Natural killer cell treated with Interleukin-12 subunit alpha and Interleukin-12 subunit beta and Interleukin-15 and Interleukin-18, amount 100 ng/mL, for 72 hours (primary cell): ENCODE results near the gene ROR1. TPM values are rescaled to one million over a fixed set of nuclear protein-coding genes. Genes with fewer than 3 reads are reported as not detected.
"Not testable (repeated sequence)": the region's sequence is repeated elsewhere in the genome, so short reads cannot be mapped to it uniquely, and the experiment has no call there.

Source experiments
- ATAC-seq, 2 donors: fragments of 150-1000 bp; cut with Tn5 transposase in 1 of 2; sonication (Bioruptor Pico), chemical (Tn5 transposase) in 1 of 2; 2 replicates each; pipeline ENCODE4 v1.10.0; 2021
- DNase-seq: peaks from one replicate; pipeline ENCODE4 v3.0.0; 2022; ENCODE audit warnings: low spot score
- H3K27ac Mint-ChIP-seq, 2 donors: 1 replicate in 1 of 2; 2 replicates in 1 of 2; pipeline ENCODE4 v1.8.0; 2022; ENCODE audit warnings: mixed read lengths in 2 of 2, mild to moderate bottlenecking in 1 of 2, moderate library complexity in 1 of 2
- H3K27me3 Mint-ChIP-seq, 2 donors: 1 replicate in 1 of 2; 2 replicates in 1 of 2; pipeline ENCODE4 v1.8.0; 2022; ENCODE audit warnings: mixed read lengths in 2 of 2
- H3K36me3 Mint-ChIP-seq: one replicate; pipeline ENCODE4 v1.8.0; 2022; ENCODE audit warnings: mixed read lengths
- H3K4me1 Mint-ChIP-seq, 2 donors: 1 replicate in 1 of 2; 2 replicates in 1 of 2; pipeline ENCODE4 v1.8.0; 2022; ENCODE audit warnings: low read depth in 2 of 2, mixed read lengths in 2 of 2, mild to moderate bottlenecking in 1 of 2
- H3K4me3 Mint-ChIP-seq: one replicate; pipeline ENCODE4 v1.8.0; 2022; ENCODE audit warnings: mixed read lengths
- H3K9me3 Mint-ChIP-seq: 2 replicates; pipeline ENCODE4 v1.8.0; 2022; ENCODE audit warnings: mixed read lengths
- total RNA-seq, 2 donors: library from RNA; stranded (reverse); gene quantifications; one replicate each; pipeline ENCODE4 v1.2.3, GENCODE V29; 2022

Gene ROR1
- total RNA-seq, 2 donors from 2014 or later = 0.38 TPM; not detected in 1

DNA sequence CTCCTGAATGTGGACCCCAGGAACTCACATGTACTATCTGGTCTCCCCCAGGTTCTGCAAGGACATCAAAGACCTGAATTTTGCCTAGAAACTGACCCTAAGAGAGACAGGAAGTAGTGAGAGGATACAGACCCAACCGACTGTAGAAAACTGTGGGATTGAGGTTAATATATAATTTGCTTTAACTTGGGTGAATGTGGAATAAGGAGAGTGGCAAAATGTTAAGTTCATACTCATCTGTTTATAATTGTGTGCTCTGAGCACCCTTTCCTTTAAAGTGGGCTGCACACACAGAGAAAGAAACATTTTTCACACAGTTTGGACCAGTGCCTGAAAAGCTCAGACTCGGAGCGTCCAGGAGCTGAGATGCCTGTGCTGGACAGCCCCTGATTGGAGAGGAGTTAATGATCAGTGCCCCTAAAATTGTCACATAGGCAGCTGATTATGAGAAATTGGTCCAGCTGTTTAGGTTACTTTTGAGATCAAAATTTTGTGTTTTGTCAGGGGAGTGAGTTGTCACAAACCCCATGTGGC is 37.2 kb downstream of the ROR1 start:
- H3K9me3 Mint-ChIP-seq = no peaks in the 10 kb centered on the region

DNA sequence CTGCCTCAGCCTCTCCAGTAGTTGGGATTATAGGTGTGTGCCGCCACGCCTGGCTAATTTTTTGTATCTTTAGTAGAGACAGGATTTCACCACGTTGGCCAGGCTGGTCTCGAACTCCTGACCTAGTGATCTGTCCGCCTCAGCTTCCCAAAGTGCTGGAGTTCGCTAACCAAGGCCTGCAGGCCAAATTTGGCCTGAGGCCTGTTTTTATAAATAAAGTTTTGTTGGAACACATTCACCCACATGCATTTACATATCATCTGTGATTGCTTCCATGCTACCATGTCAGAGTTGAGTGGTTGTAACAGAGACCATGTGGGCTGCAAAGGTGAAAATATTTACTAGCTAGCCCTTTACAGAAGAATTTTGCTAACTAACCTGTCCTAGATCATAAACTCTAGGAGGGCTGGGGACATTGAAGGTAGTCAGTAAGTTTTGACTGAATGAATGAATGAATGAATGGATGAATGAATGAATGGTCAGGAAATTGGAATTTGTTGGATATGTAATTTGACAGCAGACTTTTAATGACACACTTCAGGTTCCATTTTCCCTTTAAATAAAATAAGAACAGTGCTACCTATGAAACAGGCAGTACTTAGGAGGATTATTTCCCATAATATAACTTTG is 38.4 kb downstream of the ROR1 start:
- Mint-ChIP-seq H3K36me3 (no peaks in the 10 kb centered on the region), H3K27ac (no peak overlapping the region), H3K4me3 (no peak overlapping the region), H3K9me3 (no peaks in the 10 kb centered on the region), H3K4me1 (no peaks in the 10 kb centered on the region), H3K27me3 (peaks cover 17 to 45% of the 10 kb centered on the region in 2 donors)
- ATAC-seq (no peak), DNase-seq (no peak)

More for the DNA sequence above, 37.2 kb downstream of the ROR1 start:
- Mint-ChIP-seq H3K4me1 (no peaks in the 10 kb centered on the region), H3K4me3 (no peak overlapping the region), H3K27me3 (peaks cover 17 to 37% of the 10 kb centered on the region in 2 donors), H3K36me3 (no peaks in the 10 kb centered on the region), H3K27ac (no peak overlapping the region)
- ATAC-seq (no peak), DNase-seq (no peak)

DNA sequence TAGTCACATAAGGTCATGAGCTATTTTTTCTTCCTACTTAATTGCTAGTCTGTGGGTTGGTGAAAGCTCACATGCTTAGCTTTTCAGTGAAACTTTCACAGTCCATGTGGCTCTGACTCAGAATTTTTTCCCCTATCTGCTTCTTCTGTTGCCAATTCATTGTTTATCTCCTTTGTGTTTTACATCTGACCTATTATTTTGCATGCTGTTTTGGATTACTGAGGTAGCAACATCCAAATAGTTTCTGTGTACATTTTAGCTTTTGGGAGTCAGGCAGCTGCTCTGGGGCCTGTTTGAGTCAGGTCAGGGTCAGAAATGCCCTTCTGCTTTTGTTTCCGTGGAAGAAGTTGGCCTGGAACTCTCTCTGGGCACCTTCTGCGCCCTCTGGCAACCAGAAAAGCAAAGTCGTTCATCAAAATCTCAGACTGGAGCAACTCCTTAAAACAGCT is 40.0 kb downstream of the ROR1 start:
- Mint-ChIP-seq H3K4me3 (no peak overlapping the region), H3K36me3 (no peaks in the 10 kb centered on the region), H3K4me1 (no peaks in the 10 kb centered on the region), H3K9me3 (no peaks in the 10 kb centered on the region), H3K27me3 (peaks cover 18 to 40% of the 10 kb centered on the region in 2 donors), H3K27ac (no peak overlapping the region)
- DNase-seq (no peak), ATAC-seq (no peak)

DNA sequence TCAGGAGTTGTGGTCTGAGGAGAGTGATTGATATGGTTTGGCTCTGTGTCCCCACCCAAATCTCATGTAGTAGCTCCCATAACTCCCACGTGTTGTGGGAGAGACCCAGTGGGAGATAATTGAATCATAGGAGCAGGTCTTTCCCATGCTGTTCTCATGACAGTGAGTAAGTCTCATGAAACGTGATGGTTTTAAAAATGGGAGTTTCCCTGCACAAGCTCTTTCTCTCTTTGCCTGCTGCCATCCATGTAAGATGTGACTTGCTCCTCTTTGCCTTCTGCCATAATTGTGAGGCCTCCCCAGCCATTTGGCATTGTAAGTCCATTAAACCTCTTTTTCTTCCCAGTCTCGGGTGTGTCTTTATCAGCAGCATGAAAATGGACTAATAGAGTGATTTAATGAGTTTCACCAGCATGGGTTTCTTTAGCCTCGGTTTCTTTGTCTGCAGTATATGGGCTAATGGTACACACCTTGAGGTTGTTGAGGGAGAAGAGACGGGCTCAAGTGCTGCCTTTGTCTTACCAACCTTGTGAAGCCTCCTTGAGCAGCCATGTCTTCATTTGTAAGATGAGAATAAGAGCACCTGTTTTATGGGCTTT is 42.5 kb downstream of the ROR1 start:
- H3K27me3 Mint-ChIP-seq = peaks cover 15 to 17% of the 10 kb centered on the region in 2 donors
- H3K36me3 Mint-ChIP-seq, H3K9me3 Mint-ChIP-seq, H3K4me1 Mint-ChIP-seq, ATAC-seq, H3K4me3 Mint-ChIP-seq, DNase-seq, H3K27ac Mint-ChIP-seq: not testable (repeated sequence)

DNA sequence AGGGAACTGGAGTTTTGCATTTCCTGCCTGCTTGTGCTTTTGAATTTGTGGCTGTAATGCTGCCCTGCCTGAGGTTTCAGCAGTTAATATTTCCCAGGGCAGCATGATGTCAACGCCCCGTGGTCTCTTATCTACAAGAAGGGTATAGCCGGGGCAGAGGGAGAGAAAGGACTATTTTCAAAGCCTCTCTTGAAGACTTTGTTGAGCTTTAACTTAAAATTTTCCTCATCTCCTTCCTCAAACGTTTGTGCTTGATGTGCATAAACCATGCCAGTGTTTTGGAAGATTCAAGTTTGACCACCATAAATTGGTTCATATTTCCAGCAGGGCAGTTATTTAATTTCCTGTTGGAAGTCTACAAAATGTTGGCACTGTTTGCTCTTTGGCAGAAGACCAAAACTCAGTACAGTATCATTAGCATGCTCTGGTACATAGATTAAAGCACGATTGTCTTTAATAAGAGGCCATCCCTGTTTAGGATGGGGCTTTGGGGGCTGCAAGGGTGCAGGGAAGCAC is 43.4 kb downstream of the ROR1 start:
- no peak for ATAC-seq
- Mint-ChIP-seq H3K36me3 (no peaks in the 10 kb centered on the region), H3K9me3 (no peaks in the 10 kb centered on the region), H3K27ac (no peak overlapping the region), H3K27me3 (peaks cover 15 to 17% of the 10 kb centered on the region in 2 donors), H3K4me1 (no peaks in the 10 kb centered on the region), H3K4me3 (no peak overlapping the region)
- no peak for DNase-seq

DNA sequence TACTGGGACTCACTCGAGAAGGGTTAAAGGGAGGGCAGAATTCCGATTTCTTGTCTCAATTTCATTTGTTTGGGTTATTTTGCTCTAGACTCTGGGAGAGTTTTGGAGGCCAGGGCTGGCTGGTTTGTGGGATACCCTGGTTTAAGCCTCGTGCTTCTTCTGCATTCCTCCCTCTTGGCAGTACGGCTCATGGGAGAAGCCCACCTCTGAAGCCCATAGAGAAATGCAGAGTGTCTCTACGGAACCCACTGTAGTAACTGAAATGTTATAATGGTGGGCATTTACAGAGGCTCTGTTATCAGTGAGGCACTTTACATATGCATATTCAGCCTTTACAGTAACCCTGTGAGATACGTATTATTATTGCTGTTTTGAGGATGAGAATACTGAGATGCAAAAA is 43.9 kb downstream of the ROR1 start:
- no peak overlapping the region for H3K4me3 Mint-ChIP-seq
- peaks cover 15 to 19% of the 10 kb centered on the region in 2 donors for H3K27me3 Mint-ChIP-seq
- no peaks in the 10 kb centered on the region for H3K4me1 Mint-ChIP-seq
- no peaks in the 10 kb centered on the region for H3K36me3 Mint-ChIP-seq
- ATAC-seq (no peak), DNase-seq (no peak)
- H3K27ac Mint-ChIP-seq = no peak overlapping the region
- no peaks in the 10 kb centered on the region for H3K9me3 Mint-ChIP-seq

DNA sequence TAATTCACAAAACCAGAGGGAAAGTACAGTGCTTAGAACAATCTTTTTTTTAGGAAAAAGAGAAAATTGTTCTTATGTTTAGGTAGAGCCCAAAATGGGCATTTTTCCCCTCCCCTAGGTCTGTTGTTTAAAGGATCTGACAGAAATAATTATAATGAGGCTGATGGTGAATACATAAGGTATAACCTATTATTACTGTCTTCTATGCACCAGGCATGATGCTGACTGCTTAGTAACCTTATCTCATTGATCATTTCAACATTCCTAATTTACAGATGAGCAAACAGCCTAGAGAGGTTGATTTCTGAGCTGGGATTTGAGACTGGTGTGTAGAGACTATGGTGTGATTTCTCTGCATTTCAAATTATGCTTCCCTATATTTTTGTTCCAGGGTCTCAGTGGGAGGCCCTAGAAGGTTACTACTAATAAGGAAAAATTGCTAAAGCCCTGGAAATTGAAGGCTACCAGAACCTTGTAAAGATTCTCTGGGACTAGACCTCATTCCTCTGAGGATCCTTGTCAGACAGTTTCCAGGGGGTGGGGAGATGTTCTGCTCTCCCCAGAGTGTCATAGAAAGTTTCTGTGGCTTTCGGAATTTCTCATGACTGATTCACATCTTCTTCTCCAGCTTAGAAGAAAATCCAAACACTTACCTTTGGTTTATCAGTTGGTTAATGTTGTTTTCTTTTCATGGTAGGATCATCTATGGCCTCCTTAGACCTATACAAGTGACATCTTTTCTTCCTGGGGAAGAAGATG is 44.9 kb downstream of the ROR1 start:
- no peaks in the 10 kb centered on the region for H3K36me3 Mint-ChIP-seq
- DNase-seq (no peak), ATAC-seq (no peak)
- peaks cover 15 to 22% of the 10 kb centered on the region in 2 donors for H3K27me3 Mint-ChIP-seq
- no peak overlapping the region for H3K4me3 Mint-ChIP-seq
- no peaks in the 10 kb centered on the region for H3K4me1 Mint-ChIP-seq
- H3K9me3 Mint-ChIP-seq = no peaks in the 10 kb centered on the region
- H3K27ac Mint-ChIP-seq = no peak overlapping the region

DNA sequence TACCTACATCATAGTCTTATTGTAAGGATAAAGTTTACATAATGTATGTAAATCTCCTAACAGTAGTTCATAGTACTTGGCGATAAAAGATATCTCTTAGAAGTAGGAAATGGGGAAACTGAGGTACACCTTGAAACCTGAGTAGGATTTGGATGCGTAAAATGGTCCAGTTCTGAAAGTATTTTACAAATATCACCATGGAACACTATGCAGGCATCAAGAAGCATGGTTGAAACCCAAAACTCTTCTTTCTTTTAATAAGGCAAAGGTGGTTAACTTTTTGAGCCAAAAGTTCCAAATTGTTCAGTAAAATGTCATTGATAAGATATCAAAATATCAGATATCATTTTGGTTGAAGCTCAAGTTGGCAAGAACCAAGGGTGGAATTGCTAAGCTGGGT is 46.0 kb downstream of the ROR1 start:
- H3K4me3 Mint-ChIP-seq = no peak overlapping the region
- ATAC-seq = no peak
- no peaks in the 10 kb centered on the region for H3K4me1 Mint-ChIP-seq
- H3K27ac Mint-ChIP-seq = no peak overlapping the region
- H3K9me3 Mint-ChIP-seq = no peaks in the 10 kb centered on the region
- peaks cover 17 to 22% of the 10 kb centered on the region in 2 donors for H3K27me3 Mint-ChIP-seq
- H3K36me3 Mint-ChIP-seq = no peaks in the 10 kb centered on the region
- no peak for DNase-seq

DNA sequence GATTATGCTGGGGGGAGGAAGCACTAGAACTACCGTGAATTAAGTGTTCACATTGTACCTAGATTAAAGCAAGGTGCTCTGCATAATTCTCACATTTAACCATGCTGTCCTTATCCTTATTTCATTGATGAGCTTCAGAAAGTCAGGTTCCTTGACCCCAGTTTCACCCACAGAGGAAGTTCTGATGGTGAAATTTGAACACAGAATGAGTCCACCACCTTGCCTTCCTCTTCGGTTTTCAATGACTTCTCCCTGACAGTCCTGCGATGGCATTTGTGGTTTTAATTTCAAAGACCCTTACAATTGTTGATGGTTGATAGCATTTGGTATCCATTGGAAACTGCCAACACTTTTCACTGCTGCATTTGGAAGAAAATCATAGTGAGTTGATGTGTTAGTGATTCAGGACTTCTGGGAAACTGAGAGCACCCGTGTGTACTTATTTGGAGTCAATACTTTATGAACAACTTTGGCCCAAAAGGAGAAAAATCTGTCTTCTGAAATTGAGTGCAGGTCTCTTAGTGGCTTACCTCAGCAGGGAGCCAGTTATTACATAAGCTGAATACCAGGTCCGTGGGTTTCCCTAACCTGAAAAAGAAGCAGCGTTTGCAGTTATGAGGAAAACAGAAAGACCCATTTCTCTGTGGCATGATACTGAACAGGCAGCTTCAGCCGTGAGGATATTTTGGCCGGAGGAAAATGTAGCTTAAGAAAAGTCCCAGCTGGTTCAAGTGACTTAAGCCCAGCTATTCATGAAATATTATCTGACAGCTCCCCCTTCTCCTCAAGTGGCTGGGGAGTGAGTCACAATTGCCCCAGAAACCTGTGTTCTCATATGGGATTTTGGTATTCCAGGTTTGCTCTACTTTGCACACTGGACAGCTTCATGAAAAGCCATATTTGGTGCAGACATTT is 47.5 kb downstream of the ROR1 start:
- H3K4me3 Mint-ChIP-seq = no peak overlapping the region
- no peaks in the 10 kb centered on the region for H3K9me3 Mint-ChIP-seq
- no peak overlapping the region for H3K27ac Mint-ChIP-seq
- peaks cover 22 to 23% of the 10 kb centered on the region in 2 donors for H3K27me3 Mint-ChIP-seq
- no peaks in the 10 kb centered on the region for H3K4me1 Mint-ChIP-seq
- no peaks in the 10 kb centered on the region for H3K36me3 Mint-ChIP-seq
- DNase-seq = no peak
- no peak for ATAC-seq

DNA sequence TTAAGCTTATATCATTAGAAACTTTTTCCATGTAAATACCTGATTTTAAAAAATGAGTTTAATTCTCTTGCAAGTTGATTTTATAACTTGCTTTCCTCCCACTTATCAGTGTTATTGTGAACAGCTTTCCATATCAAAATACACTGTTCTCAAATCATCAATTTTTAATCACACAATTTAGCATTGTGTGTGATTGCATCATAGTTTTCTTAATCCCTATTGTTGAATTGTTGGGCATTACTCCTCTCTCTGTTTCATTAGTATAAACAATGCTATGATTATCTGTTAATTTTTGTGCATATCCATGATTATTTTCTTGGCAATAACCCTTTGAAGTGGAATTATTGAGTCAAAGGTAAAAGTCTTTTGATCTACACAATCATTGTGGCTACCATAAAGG is 48.7 kb downstream of the ROR1 start:
- DNase-seq = no peak
- Mint-ChIP-seq H3K9me3 (no peaks in the 10 kb centered on the region), H3K27me3 (peaks cover 15 to 22% of the 10 kb centered on the region in 2 donors), H3K4me1 (no peaks in the 10 kb centered on the region), H3K4me3 (no peak overlapping the region), H3K27ac (no peak overlapping the region), H3K36me3 (no peaks in the 10 kb centered on the region)
- no peak for ATAC-seq

DNA sequence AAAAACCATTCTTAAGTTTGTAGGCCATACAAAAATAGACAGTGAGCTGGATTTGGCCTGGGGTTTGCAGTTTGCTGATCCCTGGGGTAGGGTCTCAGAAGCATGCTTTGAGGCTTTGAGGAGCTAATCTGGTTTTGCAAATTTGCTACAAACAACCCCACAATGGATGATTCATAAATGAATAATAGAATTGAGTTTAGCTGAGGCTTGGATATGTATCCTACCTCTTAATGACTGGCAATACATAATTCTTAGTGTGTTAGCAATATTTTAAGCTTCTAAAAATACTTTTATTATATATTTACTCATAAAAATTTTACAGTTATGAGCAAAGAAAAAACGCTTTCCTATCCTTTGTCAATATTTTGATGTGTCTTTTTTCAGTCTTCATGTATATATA is 50.6 kb downstream of the ROR1 start:
- no peak for ATAC-seq
- no peaks in the 10 kb centered on the region for H3K9me3 Mint-ChIP-seq
- H3K4me3 Mint-ChIP-seq = no peak overlapping the region
- H3K27ac Mint-ChIP-seq = no peak overlapping the region
- no peaks in the 10 kb centered on the region for H3K4me1 Mint-ChIP-seq
- H3K36me3 Mint-ChIP-seq = no peaks in the 10 kb centered on the region
- H3K27me3 Mint-ChIP-seq = peaks cover 19 to 22% of the 10 kb centered on the region in 2 donors
- DNase-seq = no peak

DNA sequence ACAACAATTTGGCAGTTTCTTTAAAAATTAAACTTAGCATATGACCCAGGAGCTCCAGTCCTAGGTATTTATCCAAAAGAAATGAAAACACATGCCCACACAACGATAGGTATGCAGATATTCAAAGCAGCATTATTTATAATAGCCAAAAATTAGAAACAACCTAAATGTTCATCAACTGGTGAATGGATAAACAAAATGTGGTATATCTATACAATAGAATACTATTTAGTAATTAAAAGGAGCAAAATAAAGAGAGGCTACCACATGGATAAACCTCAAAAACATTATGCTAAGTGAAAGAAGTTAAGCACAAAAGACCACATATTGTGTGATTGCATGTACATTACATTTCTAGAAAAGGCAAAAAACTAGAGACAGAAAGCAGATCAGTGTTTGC is 51.3 kb downstream of the ROR1 start:
- ATAC-seq (no peak), DNase-seq (no peak)
- Mint-ChIP-seq H3K4me3 (no peak overlapping the region), H3K27me3 (peaks cover 21 to 22% of the 10 kb centered on the region in 2 donors), H3K36me3 (no peaks in the 10 kb centered on the region), H3K27ac (no peak overlapping the region), H3K4me1 (no peaks in the 10 kb centered on the region), H3K9me3 (no peaks in the 10 kb centered on the region)

DNA sequence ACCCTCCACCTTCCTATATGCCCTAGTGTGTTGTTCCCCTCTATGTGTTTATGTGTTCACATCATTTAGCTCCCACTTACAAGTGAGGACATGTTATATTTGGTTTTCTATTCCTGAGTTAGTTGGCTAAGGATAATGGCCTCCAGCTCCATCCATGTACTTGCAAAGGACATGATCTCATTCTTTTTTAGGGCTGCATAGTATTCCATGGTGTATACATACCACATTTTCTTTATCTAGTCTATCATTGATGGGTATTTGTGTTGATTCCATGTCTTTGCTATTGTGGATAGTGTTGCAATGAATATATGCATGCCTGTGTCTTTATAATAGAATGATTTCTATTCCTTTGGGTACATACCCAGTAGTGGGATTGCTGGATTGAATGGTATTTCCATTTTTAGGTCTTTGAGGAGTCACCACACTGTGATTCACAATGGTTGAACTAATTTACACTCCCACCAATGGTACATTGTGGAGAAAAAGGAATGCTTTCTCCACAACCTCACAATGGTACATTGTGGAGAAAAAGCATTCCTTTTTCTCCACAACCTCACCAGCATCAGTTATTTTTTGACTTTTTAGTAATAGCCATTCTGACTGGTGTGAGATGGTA is 52.5 kb downstream of the ROR1 start:
- H3K9me3 Mint-ChIP-seq, H3K27ac Mint-ChIP-seq, H3K4me1 Mint-ChIP-seq, ATAC-seq, DNase-seq, H3K4me3 Mint-ChIP-seq, H3K36me3 Mint-ChIP-seq: not testable (repeated sequence)
- peaks cover 14 to 22% of the 10 kb centered on the region in 2 donors for H3K27me3 Mint-ChIP-seq
